ENCODE data around the gene NANOS3. TPM values are rescaled to one million over a fixed set of nuclear protein-coding genes. Genes with fewer than 3 reads are reported as not detected.

Gene NANOS3
- total RNA-seq, 1 experiment from 2014 or later = 1.1 TPM

DNA sequence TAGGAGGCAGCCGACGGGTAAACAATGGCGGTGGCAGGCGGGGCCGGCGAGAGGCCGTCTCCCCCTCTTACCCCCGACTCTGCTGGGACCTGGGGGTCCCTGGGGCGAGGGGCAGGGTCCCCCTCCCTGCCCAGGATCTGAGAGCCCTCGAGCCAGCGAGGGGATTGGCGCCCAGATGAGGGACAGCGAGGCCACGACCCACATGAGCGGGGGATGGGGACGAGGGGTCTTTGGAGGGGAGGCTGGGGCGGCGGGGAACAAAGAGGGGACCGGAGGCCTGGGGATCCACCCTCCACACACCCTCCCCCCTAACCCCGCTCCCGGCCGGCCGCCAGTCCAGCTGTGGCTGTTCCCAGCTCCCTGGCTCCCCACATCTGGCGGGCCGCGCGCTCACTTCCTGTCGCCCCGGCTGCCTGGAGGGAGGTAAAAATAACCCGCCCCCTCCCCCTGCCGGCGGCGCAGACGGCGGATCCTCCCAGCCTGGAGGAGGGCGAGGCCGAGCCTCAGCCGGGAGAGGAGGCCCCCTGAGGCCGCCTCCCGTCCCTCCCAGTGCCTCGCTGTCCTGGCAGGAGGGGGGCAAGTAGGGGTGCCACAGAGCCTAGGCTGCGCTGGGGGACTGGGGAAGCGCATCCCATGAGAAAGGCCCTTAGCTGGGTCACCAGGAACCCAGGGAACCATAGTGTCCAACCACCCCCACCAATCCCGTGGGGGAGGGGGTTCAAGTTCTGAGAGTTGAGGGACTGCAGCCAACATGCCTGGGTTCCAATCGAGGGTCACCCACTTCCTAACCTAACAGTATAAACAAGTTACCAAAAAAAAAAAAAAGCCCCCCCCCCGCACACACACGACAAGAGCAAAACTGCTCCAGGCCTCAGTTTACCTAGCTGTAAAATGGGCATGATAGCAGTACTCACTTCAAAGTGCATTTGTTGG lies 29.3 kb upstream of the NANOS3 start (continued):
- TF ChIP-seq, protein P1, sequence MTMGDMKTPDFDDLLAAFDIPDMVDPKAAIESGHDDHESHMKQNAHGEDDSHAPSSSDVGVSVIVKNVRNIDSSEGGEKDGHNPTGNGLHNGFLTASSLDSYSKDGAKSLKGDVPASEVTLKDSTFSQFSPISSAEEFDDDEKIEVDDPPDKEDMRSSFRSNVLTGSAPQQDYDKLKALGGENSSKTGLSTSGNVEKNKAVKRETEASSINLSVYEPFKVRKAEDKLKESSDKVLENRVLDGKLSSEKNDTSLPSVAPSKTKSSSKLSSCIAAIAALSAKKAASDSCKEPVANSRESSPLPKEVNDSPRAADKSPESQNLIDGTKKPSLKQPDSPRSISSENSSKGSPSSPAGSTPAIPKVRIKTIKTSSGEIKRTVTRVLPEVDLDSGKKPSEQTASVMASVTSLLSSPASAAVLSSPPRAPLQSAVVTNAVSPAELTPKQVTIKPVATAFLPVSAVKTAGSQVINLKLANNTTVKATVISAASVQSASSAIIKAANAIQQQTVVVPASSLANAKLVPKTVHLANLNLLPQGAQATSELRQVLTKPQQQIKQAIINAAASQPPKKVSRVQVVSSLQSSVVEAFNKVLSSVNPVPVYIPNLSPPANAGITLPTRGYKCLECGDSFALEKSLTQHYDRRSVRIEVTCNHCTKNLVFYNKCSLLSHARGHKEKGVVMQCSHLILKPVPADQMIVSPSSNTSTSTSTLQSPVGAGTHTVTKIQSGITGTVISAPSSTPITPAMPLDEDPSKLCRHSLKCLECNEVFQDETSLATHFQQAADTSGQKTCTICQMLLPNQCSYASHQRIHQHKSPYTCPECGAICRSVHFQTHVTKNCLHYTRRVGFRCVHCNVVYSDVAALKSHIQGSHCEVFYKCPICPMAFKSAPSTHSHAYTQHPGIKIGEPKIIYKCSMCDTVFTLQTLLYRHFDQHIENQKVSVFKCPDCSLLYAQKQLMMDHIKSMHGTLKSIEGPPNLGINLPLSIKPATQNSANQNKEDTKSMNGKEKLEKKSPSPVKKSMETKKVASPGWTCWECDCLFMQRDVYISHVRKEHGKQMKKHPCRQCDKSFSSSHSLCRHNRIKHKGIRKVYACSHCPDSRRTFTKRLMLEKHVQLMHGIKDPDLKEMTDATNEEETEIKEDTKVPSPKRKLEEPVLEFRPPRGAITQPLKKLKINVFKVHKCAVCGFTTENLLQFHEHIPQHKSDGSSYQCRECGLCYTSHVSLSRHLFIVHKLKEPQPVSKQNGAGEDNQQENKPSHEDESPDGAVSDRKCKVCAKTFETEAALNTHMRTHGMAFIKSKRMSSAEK (CRISPR knock-in tag; IDR thresholded peaks at IDR 0.05; ENCODE audit: borderline replicate concordance) = no peak
- TF ChIP-seq FOXJ3 (CRISPR knock-in tag; IDR thresholded peaks at IDR 0.05; ENCODE audit: borderline replicate concordance) (peak; percentile 40; the same call in 1 of the 2 replicates), ETV6 (CRISPR knock-in tag; IDR thresholded peaks at IDR 0.05) (peak; percentile 81), TEAD1 (CRISPR knock-in tag; IDR thresholded peaks at IDR 0.05) (no peak), ELF4 (CRISPR knock-in tag; IDR thresholded peaks at IDR 0.05; ENCODE audit: low read depth) (no peak), SOX15 (CRISPR knock-in tag; IDR thresholded peaks at IDR 0.05) (no peak), MYBL2 (CRISPR knock-in tag; IDR thresholded peaks at IDR 0.05) (peak; percentile 58; the same call in 1 of the 2 replicates), JUN (CRISPR knock-in tag; IDR thresholded peaks at IDR 0.05) (no peak), ZNF138 (CRISPR knock-in tag; conservative IDR thresholded peaks at IDR 0.05) (no peak), RORB (CRISPR knock-in tag; IDR thresholded peaks at IDR 0.05) (no peak), KAT7 (CRISPR knock-in tag; IDR thresholded peaks at IDR 0.05; ENCODE audit: borderline replicate concordance) (no peak), NFYB (CRISPR knock-in tag; conservative IDR thresholded peaks at IDR 0.05; ENCODE audit: low read depth) (no peak)
- TF ChIP-seq, protein P2, sequence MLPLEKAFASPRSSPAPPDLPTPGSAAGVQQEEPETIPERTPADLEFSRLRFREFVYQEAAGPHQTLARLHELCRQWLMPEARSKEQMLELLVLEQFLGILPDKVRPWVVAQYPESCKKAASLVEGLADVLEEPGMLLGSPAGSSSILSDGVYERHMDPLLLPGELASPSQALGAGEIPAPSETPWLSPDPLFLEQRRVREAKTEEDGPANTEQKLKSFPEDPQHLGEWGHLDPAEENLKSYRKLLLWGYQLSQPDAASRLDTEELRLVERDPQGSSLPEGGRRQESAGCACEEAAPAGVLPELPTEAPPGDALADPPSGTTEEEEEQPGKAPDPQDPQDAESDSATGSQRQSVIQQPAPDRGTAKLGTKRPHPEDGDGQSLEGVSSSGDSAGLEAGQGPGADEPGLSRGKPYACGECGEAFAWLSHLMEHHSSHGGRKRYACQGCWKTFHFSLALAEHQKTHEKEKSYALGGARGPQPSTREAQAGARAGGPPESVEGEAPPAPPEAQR (CRISPR knock-in tag; IDR thresholded peaks at IDR 0.05) = no peak
- TF ChIP-seq, protein P3, sequence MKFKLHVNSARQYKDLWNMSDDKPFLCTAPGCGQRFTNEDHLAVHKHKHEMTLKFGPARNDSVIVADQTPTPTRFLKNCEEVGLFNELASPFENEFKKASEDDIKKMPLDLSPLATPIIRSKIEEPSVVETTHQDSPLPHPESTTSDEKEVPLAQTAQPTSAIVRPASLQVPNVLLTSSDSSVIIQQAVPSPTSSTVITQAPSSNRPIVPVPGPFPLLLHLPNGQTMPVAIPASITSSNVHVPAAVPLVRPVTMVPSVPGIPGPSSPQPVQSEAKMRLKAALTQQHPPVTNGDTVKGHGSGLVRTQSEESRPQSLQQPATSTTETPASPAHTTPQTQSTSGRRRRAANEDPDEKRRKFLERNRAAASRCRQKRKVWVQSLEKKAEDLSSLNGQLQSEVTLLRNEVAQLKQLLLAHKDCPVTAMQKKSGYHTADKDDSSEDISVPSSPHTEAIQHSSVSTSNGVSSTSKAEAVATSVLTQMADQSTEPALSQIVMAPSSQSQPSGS (CRISPR knock-in tag; IDR thresholded peaks at IDR 0.05; ENCODE audit: borderline replicate concordance, low read depth) = no peak
- TF ChIP-seq, protein P4, sequence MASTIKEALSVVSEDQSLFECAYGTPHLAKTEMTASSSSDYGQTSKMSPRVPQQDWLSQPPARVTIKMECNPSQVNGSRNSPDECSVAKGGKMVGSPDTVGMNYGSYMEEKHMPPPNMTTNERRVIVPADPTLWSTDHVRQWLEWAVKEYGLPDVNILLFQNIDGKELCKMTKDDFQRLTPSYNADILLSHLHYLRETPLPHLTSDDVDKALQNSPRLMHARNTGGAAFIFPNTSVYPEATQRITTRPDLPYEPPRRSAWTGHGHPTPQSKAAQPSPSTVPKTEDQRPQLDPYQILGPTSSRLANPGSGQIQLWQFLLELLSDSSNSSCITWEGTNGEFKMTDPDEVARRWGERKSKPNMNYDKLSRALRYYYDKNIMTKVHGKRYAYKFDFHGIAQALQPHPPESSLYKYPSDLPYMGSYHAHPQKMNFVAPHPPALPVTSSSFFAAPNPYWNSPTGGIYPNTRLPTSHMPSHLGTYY (CRISPR knock-in tag; IDR thresholded peaks at IDR 0.05) = no peak
- TF ChIP-seq, protein P5, sequence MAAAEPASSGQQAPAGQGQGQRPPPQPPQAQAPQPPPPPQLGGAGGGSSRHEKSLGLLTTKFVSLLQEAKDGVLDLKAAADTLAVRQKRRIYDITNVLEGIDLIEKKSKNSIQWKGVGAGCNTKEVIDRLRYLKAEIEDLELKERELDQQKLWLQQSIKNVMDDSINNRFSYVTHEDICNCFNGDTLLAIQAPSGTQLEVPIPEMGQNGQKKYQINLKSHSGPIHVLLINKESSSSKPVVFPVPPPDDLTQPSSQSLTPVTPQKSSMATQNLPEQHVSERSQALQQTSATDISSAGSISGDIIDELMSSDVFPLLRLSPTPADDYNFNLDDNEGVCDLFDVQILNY (CRISPR knock-in tag; IDR thresholded peaks at IDR 0.05) = peak; percentile 43
- TF ChIP-seq, protein P6, sequence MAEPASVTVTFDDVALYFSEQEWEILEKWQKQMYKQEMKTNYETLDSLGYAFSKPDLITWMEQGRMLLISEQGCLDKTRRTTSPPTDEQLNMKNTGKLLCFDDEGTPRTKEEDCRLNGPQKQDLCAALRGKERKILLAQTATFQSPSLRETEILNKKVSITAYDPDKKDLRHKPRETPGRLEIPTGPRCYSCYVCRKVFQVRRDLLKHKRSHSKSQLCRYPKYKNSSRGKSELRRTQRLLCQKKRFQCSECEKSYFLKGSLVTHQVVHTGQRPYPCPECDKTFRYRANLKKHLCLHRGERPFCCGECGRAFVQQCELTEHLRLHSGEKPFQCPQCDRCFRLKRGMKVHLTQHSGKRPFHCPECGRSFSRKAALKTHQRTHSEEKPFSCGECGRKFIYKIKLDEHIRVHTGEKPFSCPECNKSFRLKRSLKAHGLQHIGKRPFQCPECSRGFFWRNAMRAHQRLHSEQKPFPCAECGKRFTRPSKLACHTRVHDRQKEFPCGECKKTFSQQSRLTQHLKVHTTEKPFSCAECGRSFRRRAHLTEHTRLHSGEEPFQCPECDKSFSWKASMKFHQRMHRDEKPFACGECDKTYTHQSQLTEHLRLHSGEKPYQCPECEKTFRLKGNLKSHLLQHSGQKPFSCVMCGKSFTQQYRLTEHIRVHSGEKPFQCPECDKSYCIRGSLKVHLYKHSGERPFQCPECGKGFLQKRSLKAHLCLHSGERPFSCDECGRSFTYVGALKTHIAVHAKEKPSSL (CRISPR knock-in tag; conservative IDR thresholded peaks at IDR 0.05) = no peak
- TF ChIP-seq, protein P7, sequence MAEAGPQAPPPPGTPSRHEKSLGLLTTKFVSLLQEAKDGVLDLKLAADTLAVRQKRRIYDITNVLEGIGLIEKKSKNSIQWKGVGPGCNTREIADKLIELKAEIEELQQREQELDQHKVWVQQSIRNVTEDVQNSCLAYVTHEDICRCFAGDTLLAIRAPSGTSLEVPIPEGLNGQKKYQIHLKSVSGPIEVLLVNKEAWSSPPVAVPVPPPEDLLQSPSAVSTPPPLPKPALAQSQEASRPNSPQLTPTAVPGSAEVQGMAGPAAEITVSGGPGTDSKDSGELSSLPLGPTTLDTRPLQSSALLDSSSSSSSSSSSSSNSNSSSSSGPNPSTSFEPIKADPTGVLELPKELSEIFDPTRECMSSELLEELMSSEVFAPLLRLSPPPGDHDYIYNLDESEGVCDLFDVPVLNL (CRISPR knock-in tag; IDR thresholded peaks at IDR 0.05; ENCODE audit: borderline replicate concordance, low read depth) = no peak
- TF ChIP-seq, protein P8, sequence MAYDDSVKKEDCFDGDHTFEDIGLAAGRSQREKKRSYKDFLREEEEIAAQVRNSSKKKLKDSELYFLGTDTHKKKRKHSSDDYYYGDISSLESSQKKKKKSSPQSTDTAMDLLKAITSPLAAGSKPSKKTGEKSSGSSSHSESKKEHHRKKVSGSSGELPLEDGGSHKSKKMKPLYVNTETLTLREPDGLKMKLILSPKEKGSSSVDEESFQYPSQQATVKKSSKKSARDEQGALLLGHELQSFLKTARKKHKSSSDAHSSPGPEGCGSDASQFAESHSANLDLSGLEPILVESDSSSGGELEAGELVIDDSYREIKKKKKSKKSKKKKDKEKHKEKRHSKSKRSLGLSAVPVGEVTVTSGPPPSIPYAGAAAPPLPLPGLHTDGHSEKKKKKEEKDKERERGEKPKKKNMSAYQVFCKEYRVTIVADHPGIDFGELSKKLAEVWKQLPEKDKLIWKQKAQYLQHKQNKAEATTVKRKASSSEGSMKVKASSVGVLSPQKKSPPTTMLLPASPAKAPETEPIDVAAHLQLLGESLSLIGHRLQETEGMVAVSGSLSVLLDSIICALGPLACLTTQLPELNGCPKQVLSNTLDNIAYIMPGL (CRISPR knock-in tag; IDR thresholded peaks at IDR 0.05) = no peak; the same call in 1 of the 2 replicates

Data from WTC11 (cell line).